ENCODE measurements around the gene FGG.

The FGG gene

GRCh38 chr4:154630324-154630723 lies 17.9 kb upstream of the FGG start:
- H3K27ac ChIP-seq, result no peak overlapping the region
- TF ChIP-seq CTCF (conservative IDR thresholded peaks at IDR 0.05; ENCODE audit: low read depth, low read length), result no peak
- no peaks in the 10 kb centered on the region for H3K36me3 ChIP-seq (ENCODE audit: insufficient read depth)
- no peak overlapping the region for H3K9ac ChIP-seq
- no peaks in the 10 kb centered on the region for H4K20me1 ChIP-seq (ENCODE audit: insufficient read depth)
- H3K79me2 ChIP-seq (ENCODE audit: insufficient read depth, low read depth), result no peaks in the 10 kb centered on the region
- no peak overlapping the region for H3K4me3 ChIP-seq (IDR thresholded peaks at IDR 0.05; ENCODE audit: insufficient read depth, low read depth, low read length)
- no peaks in the 10 kb centered on the region for H3K27me3 ChIP-seq (ENCODE audit: insufficient read depth, low read depth)
- H3K4me2 ChIP-seq, result no peak overlapping the region
- no peak overlapping the region for H2AFZ ChIP-seq (ENCODE audit: low read depth)
- H3K4me1 ChIP-seq (ENCODE audit: low read depth, poor library complexity, severe bottlenecking), result no peaks in the 10 kb centered on the region

- Histone ChIP-seq H3K27me3 (ENCODE audit: insufficient read depth, low read depth) (no peaks in the 10 kb centered on the region), H2AFZ (ENCODE audit: low read depth) (peak overlapping the region; percentile 66), H4K20me1 (ENCODE audit: insufficient read depth) (no peaks in the 10 kb centered on the region), H3K79me2 (ENCODE audit: insufficient read depth, low read depth) (no peaks in the 10 kb centered on the region), H3K9ac (no peak overlapping the region), H3K36me3 (ENCODE audit: insufficient read depth) (no peaks in the 10 kb centered on the region), H3K4me1 (ENCODE audit: low read depth, poor library complexity, severe bottlenecking) (no peaks in the 10 kb centered on the region), H3K4me2 (peak overlapping the region; percentile 20; the same call in 1 of the 2 replicates), H3K27ac (no peak overlapping the region), H3K4me3 (IDR thresholded peaks at IDR 0.05; ENCODE audit: insufficient read depth, low read depth, low read length) (no peak overlapping the region)
- peak; percentile 55 for TF ChIP-seq CTCF (conservative IDR thresholded peaks at IDR 0.05; ENCODE audit: low read depth, low read length)
Measured at GRCh38 chr4:154626793-154627484, 14.5 kb upstream of the FGG start.

GRCh38 chr4:154625971-154626370 lies 13.5 kb upstream of the FGG start:
- Histone ChIP-seq H3K79me2 (ENCODE audit: insufficient read depth, low read depth) (no peaks in the 10 kb centered on the region), H3K36me3 (ENCODE audit: insufficient read depth) (no peaks in the 10 kb centered on the region), H2AFZ (ENCODE audit: low read depth) (no peak overlapping the region; the same call in 1 of the 2 replicates), H3K27ac (no peak overlapping the region), H3K4me1 (ENCODE audit: low read depth, poor library complexity, severe bottlenecking) (no peaks in the 10 kb centered on the region), H3K9ac (no peak overlapping the region), H3K4me3 (IDR thresholded peaks at IDR 0.05; ENCODE audit: insufficient read depth, low read depth, low read length) (no peak overlapping the region), H3K4me2 (no peak overlapping the region), H4K20me1 (ENCODE audit: insufficient read depth) (no peaks in the 10 kb centered on the region), H3K27me3 (ENCODE audit: insufficient read depth, low read depth) (no peaks in the 10 kb centered on the region)
- TF ChIP-seq CTCF (conservative IDR thresholded peaks at IDR 0.05; ENCODE audit: low read depth, low read length), result no peak

- H3K9ac ChIP-seq, result no peak overlapping the region
- no peak overlapping the region for H3K4me3 ChIP-seq (IDR thresholded peaks at IDR 0.05; ENCODE audit: insufficient read depth, low read depth, low read length)
- H3K36me3 ChIP-seq (ENCODE audit: insufficient read depth), result no peaks in the 10 kb centered on the region
- no peak for TF ChIP-seq CTCF (conservative IDR thresholded peaks at IDR 0.05; ENCODE audit: low read depth, low read length)
- H3K4me2 ChIP-seq, result no peak overlapping the region
- no peaks in the 10 kb centered on the region for H4K20me1 ChIP-seq (ENCODE audit: insufficient read depth)
- no peaks in the 10 kb centered on the region for H3K79me2 ChIP-seq (ENCODE audit: insufficient read depth, low read depth)
- H3K27me3 ChIP-seq (ENCODE audit: insufficient read depth, low read depth), result no peaks in the 10 kb centered on the region
- no peak overlapping the region for H2AFZ ChIP-seq (ENCODE audit: low read depth)
- no peak overlapping the region for H3K27ac ChIP-seq
- H3K4me1 ChIP-seq (ENCODE audit: low read depth, poor library complexity, severe bottlenecking), result no peaks in the 10 kb centered on the region
Measured at GRCh38 chr4:154623995-154624394, 11.5 kb upstream of the FGG start.
